Measurements from ENCODE around the gene SLC7A6. TPM values are rescaled to one million over a fixed set of nuclear protein-coding genes. Genes with fewer than 3 reads are reported as not detected.

Gene SLC7A6
- total and polyA plus RNA-seq, 2 of the 13 experiments (the other 11 are each of a cell fraction or from before 2014, with no cell fraction given), result 35.8 to 70.8 TPM

GRCh38 chr16:68350813-68351350 is 86.6 kb downstream of the SLC7A6 start (continued):
- no peak for TF ChIP-seq DBP (CRISPR knock-in tag; IDR thresholded peaks at IDR 0.05; ENCODE audit: not compliant biosample characterization)
- TF ChIP-seq ZNF33A (CRISPR knock-in tag; IDR thresholded peaks at IDR 0.05; ENCODE audit: borderline replicate concordance), result no peak

Small RNA genes within 50 kb of the gene (microRNA-seq; reads per million reads assigned to microRNA genes)
- 0.51 reads per million for gene MIR6773

Small RNA genes within 50 kb of the gene (small RNA-seq; reads per million reads assigned to genes)
- gene RNU4-30P (ENCODE audit: insufficient read depth in 2 of 3, insufficient read length in 3 of 3, low read depth in 2 of 3, low replicate concordance in 1 of 3) (0 reads per million in 3 experiments), gene RNU6-1262P (ENCODE audit: insufficient read depth in 2 of 3, insufficient read length in 3 of 3, low read depth in 2 of 3, low replicate concordance in 1 of 3) (0 reads per million in 3 experiments)

Other genes with a start within 250 kb of the SLC7A6 start
- not detected in 2 replicates for gene DPEP2NB, start 248.6 kb upstream of the SLC7A6 start, total RNA-seq (2016; rRNA removed; fragmentation: Illumina TruSeq; extraction: Trizol)
- not detected in 2 replicates for gene DPEP2NB, start 248.6 kb upstream of the SLC7A6 start, polyA plus RNA-seq (2011; rRNA removed)
- 16.4 and 18.4 TPM in 2 replicates for gene DDX28, start 241.3 kb upstream of the SLC7A6 start, total RNA-seq (2016; rRNA removed; fragmentation: Illumina TruSeq; extraction: Trizol)
- 13.6 and 14.1 TPM in 2 replicates for gene DDX28, start 241.3 kb upstream of the SLC7A6 start, polyA plus RNA-seq (2011; rRNA removed)
- gene DUS2, start 241.2 kb upstream of the SLC7A6 start, total RNA-seq (2016; rRNA removed; fragmentation: Illumina TruSeq; extraction: Trizol), result 25.1 and 25.9 TPM in 2 replicates
- gene DUS2, start 241.2 kb upstream of the SLC7A6 start, polyA plus RNA-seq (2011; rRNA removed), result 17.8 and 22.6 TPM in 2 replicates
- 52.6 and 63.2 TPM in 2 replicates for gene NFATC3, start 179.2 kb upstream of the SLC7A6 start, total RNA-seq (2016; rRNA removed; fragmentation: Illumina TruSeq; extraction: Trizol)
- 52.7 and 62.7 TPM in 2 replicates for gene NFATC3, start 179.2 kb upstream of the SLC7A6 start, polyA plus RNA-seq (2011; rRNA removed)
- 17.1 and 21.1 TPM in 2 replicates for gene ESRP2, start 28.4 kb upstream of the SLC7A6 start, total RNA-seq (2016; rRNA removed; fragmentation: Illumina TruSeq; extraction: Trizol)
- gene ESRP2, start 28.4 kb upstream of the SLC7A6 start, polyA plus RNA-seq (2011; rRNA removed), result 32.4 and 36.3 TPM in 2 replicates
- gene PLA2G15, start 19.2 kb upstream of the SLC7A6 start, total RNA-seq (2016; rRNA removed; fragmentation: Illumina TruSeq; extraction: Trizol), result 9.9 and 14.4 TPM in 2 replicates
- 23.7 and 30.2 TPM in 2 replicates for gene PLA2G15, start 19.2 kb upstream of the SLC7A6 start, polyA plus RNA-seq (2011; rRNA removed)
- gene SLC7A6OS, start 46.4 kb downstream of the SLC7A6 start, total RNA-seq (2016; rRNA removed; fragmentation: Illumina TruSeq; extraction: Trizol), result 21.5 and 21.6 TPM in 2 replicates
- gene SLC7A6OS, start 46.4 kb downstream of the SLC7A6 start, polyA plus RNA-seq (2011; rRNA removed), result 11.2 and 12.5 TPM in 2 replicates
- 46.7 and 55.0 TPM in 2 replicates for gene PRMT7, start 46.5 kb downstream of the SLC7A6 start, total RNA-seq (2016; rRNA removed; fragmentation: Illumina TruSeq; extraction: Trizol)
- gene PRMT7, start 46.5 kb downstream of the SLC7A6 start, polyA plus RNA-seq (2011; rRNA removed), result 47.5 and 53.5 TPM in 2 replicates
- 0.07 TPM in 1 of 2 replicates, not detected in the other for gene SMPD3, start 184.0 kb downstream of the SLC7A6 start, total RNA-seq (2016; rRNA removed; fragmentation: Illumina TruSeq; extraction: Trizol)
- 0.13 and 0.32 TPM in 2 replicates for gene SMPD3, start 184.0 kb downstream of the SLC7A6 start, polyA plus RNA-seq (2011; rRNA removed)